Cardiac fibroblast (primary cell): ENCODE data around the gene TH.

Source experiments
- DNase-seq, 2 donors: peaks; one replicate each; pipeline versions ENCODE4 v3.0.0 to v3.0.0-alpha.2; 2010; ENCODE audit warnings: low read depth in 2 of 2
- H3K4me3 ChIP-seq, 2 donors: replicated peaks in 1 of 2; 1 replicate in 1 of 2; 2 replicates in 1 of 2; pipeline ENCODE4 v1.5.1; 2011; ENCODE audit warnings: low read depth in 2 of 2, low read length in 2 of 2, mild to moderate bottlenecking in 2 of 2, moderate library complexity in 1 of 2
- CTCF ChIP-seq: IDR thresholded peaks from one replicate; pipeline ENCODE4 v1.5.1; 2011; ENCODE audit warnings: low read depth, mild to moderate bottlenecking, low read length, inconsistent platforms

TH gene

DNA sequence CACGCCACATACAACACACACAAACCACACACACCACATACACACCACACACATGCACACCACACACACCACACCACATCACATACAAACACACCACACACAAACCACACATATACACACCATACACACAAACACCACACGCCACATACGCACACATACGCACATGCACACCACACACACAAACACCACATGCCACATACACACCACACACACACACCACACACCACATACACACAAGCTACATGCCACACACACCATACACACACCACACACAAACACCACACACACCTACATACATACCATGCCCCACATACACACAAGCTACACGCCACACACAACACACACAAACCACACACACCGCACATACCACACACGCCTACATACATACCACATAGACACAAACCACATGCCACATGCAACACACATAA lies 15.7 kb upstream of the TH start:
- H3K4me3 ChIP-seq = no peak overlapping the region
- no peak for DNase-seq
- no peak for TF ChIP-seq CTCF

GRCh38 chr11:2186669-2187279 lies 15.2 kb upstream of the TH start:
- DNase-seq = peak; percentile 23 to 26
- no peak overlapping the region for H3K4me3 ChIP-seq
- TF ChIP-seq CTCF = peak; percentile 60

GRCh38 chr11:2185324-2186085 lies 13.9 kb upstream of the TH start:
- H3K4me3 ChIP-seq = no peak overlapping the region
- no peak for DNase-seq
- TF ChIP-seq CTCF = no peak

DNA sequence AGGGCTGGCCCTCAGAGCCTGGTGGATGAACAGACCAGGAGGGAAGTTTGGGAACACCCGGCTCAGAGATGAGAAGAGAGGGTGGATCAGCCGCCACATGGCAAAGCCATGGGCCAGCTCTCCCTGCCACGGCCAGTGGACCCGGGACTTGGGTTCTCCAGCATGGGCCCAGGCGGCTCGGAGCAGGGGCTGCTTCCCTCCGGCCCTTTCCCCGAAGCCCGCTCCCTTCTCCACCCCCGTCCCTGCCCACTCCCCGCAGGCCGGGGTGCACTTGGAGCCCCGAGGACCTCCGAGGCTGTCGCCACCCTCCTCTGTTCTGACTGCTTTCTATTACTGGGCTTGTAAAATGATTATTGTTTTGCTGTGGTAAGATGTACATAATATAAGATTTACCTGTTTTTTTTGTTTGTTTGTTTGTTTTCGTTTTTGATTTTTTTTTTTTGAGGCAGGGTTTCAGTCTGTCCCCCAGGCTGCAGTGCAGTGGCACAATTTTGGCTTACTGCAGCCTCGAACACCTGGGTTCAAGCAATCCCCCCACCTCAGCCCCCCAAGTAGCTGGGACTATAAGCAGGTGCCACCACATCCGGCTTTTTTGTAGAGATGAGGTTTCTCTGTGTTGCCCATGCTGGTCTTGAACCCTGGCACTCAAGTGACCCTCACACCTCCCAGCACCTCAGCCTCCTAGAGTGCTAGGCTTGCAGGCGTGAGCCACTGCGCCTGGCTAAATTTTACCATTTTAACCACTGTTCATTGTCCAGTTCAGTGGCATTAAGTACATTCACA lies 11.3 kb upstream of the TH start:
- no peak for DNase-seq
- no peak overlapping the region for H3K4me3 ChIP-seq
- TF ChIP-seq CTCF = no peak

- no peak for TF ChIP-seq CTCF
- no peak for DNase-seq
- H3K4me3 ChIP-seq = no peak overlapping the region
Observed at GRCh38 chr11:2182075-2182474, 10.5 kb upstream of the TH start.

DNA sequence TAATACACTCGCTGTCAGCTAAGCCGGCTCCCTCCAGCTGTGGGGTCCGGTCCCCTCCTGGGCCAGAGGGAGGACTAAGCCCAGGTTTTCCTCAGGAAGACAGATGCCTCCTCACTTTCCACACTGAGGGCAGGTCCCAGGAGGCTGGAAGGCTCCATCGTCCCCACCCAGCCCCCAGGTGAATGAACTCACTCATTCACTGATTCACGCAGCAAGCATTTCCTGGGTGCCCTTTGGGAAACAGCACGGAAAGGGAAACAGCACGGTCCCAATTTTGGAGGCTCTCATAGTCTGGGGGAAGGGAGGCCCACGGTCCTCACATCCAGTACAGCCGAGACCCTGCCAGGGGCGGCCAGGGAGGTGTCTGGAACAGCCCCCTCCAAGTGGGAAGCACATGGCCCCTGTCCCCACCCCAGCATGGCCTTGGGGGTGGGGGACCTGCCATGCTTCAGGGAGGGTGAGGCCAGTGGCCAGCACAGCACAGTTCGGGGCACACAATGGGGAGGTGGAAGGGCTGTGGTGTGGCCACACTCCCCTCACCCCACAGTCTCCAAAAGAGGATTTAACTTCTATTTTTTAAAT lies 9.3 kb upstream of the TH start:
- DNase-seq = peak in 1 of 2 donors; percentile 34
- TF ChIP-seq CTCF = no peak
- no peak overlapping the region for H3K4me3 ChIP-seq
